GM21360 (cell line): ENCODE results near the gene PRAMEF15.
"Not testable (repeated sequence)": the region's sequence is repeated elsewhere in the genome, so short reads cannot be mapped to it uniquely, and the experiment has no call there.

Experiments
- ATAC-seq: cut with Tn5 transposase; IDR thresholded peaks from one replicate; pipeline ENCODE4 v1.9.1; 2021; ENCODE audit warnings: mild to moderate bottlenecking, moderate library complexity; ENCODE audit not compliant: unreplicated experiment

The PRAMEF15 gene

GRCh38 chr1:13315281-13315680 is at the start of gene PRAMEF15:
TSS of gene PRAMEF15 (plus strand) at chr1:13315581. CDS start at chr1:13318408, 2,827 bp downstream.
- not testable (repeated sequence) for ATAC-seq

- ATAC-seq, result not testable (repeated sequence)
Observed at GRCh38 chr1:13277016-13277415, 38.4 kb upstream of the PRAMEF15 start.

GRCh38 chr1:13279617-13280016 is 35.8 kb upstream of the PRAMEF15 start:
- not testable (repeated sequence) for ATAC-seq

GRCh38 chr1:13285037-13285436 is 30.3 kb upstream of the PRAMEF15 start, which contains the start of gene PRAMEF8:
TSS of gene PRAMEF8 (minus strand) at chr1:13285137. CDS start at chr1:13284091, 1,046 bp downstream.
- not testable (repeated sequence) for ATAC-seq

- ATAC-seq, result not testable (repeated sequence)
Observed at GRCh38 chr1:13289030-13289429, 26.4 kb upstream of the PRAMEF15 start.

- not testable (repeated sequence) for ATAC-seq
Observed at GRCh38 chr1:13297216-13297931, 18.0 kb upstream of the PRAMEF15 start.

- not testable (repeated sequence) for ATAC-seq
Observed at GRCh38 chr1:13298699-13299098, 16.7 kb upstream of the PRAMEF15 start.

GRCh38 chr1:13302197-13302596 is 13.2 kb upstream of the PRAMEF15 start:
- not testable (repeated sequence) for ATAC-seq

- ATAC-seq, result not testable (repeated sequence)
Observed at GRCh38 chr1:13303239-13303638, 12.1 kb upstream of the PRAMEF15 start, which contains the start of gene PRAMEF33. TSS of gene PRAMEF33 (plus strand) at chr1:13303539. CDS start at chr1:13305955, 2,416 bp downstream.

- not testable (repeated sequence) for ATAC-seq
Observed at GRCh38 chr1:13342496-13342895, 27.1 kb downstream of the PRAMEF15 start.

GRCh38 chr1:13347034-13347433 is 31.7 kb downstream of the PRAMEF15 start, which contains the start of gene PRAMEF14:
TSS of gene PRAMEF14 (minus strand) at chr1:13347134. CDS start at chr1:13345314, 1,820 bp downstream.
- not testable (repeated sequence) for ATAC-seq

GRCh38 chr1:13353476-13353875 is 38.1 kb downstream of the PRAMEF15 start:
- not testable (repeated sequence) for ATAC-seq

GRCh38 chr1:13354475-13354874 is 39.1 kb downstream of the PRAMEF15 start:
- ATAC-seq, result not testable (repeated sequence)

GRCh38 chr1:13356774-13357173 is 41.4 kb downstream of the PRAMEF15 start:
- not testable (repeated sequence) for ATAC-seq

GRCh38 chr1:13362364-13362763 is 47.0 kb downstream of the PRAMEF15 start:
- not testable (repeated sequence) for ATAC-seq

- not testable (repeated sequence) for ATAC-seq
Observed at GRCh38 chr1:13364928-13365327, 49.5 kb downstream of the PRAMEF15 start.

GRCh38 chr1:13366536-13366935 is 51.2 kb downstream of the PRAMEF15 start:
- not testable (repeated sequence) for ATAC-seq

GRCh38 chr1:13368544-13368943 is 53.2 kb downstream of the PRAMEF15 start:
- not testable (repeated sequence) for ATAC-seq
